GM18499 (cell line): ENCODE measurements around the gene CEPT1.

ENCODE experiments used
- ATAC-seq: cut with Tn5 transposase; IDR thresholded peaks from one replicate; pipeline ENCODE4 v1.9.1; 2021; ENCODE audit warnings: moderate number of reproducible peaks; ENCODE audit not compliant: insufficient read depth, unreplicated experiment

CEPT1 gene

DNA sequence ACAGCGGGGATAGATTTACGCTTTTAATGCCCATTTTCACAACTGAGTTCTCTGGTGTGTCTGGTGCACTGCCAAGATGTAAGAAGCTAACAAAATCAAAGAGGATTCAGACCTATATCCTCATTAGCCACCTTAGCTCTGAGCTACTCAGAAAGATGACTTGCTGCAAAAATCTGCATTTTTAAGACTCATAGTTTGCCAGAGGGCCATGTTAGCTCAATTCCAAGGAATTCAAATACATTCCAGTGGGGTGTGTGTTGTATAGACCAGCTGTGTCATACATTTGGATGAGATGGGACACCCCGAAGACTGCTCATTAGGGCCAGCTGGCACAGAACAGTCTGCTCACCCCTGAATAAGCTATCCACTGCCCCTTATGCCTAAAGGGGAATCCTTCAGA lies 51.5 kb downstream of the CEPT1 start:
- no peak for ATAC-seq

- ATAC-seq, result no peak
Observed at GRCh38 chr1:111192074-111192473, 52.1 kb downstream of the CEPT1 start.

GRCh38 chr1:111192658-111193519 lies 52.9 kb downstream of the CEPT1 start:
- ATAC-seq, result no peak

DNA sequence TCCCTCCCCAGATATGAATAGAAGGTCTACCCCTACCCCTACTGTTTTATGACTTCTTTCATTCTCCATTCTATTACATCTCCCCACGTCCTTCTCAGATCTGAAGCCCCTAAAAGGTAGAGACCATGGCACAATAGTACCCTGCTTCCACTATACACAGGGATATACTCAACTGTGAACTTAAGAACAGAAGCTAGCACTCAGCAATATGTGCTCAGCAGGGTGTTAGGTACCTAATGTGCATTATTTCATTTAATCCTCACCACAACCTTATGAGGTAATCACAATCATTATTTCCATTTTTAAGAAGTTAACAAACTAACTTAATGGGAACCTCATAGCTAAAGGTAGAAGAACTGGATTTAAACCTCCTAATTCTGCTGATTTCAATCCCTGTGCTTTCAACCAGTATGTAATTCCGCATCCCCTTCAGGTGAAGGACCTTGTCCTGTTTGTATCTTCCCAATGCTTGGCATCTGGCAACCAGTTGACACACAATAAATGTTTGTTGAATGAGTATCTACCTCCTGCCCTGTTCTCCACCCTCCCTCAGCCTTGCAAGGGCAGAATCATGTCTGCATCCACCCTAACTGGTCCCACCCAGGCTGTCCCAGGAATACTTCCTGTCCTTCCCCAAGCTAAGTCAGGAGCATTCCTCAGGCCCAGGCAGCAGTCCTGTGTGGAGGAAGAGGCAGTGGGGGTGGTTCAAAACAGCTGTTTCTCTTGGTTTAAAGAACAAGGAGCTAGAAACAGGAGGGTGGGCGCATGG lies 53.9 kb downstream of the CEPT1 start:
- no peak for ATAC-seq

- ATAC-seq, result no peak
Observed at GRCh38 chr1:111195002-111195684, 55.1 kb downstream of the CEPT1 start.

GRCh38 chr1:111196213-111196612 lies 56.2 kb downstream of the CEPT1 start:
- no peak for ATAC-seq

DNA sequence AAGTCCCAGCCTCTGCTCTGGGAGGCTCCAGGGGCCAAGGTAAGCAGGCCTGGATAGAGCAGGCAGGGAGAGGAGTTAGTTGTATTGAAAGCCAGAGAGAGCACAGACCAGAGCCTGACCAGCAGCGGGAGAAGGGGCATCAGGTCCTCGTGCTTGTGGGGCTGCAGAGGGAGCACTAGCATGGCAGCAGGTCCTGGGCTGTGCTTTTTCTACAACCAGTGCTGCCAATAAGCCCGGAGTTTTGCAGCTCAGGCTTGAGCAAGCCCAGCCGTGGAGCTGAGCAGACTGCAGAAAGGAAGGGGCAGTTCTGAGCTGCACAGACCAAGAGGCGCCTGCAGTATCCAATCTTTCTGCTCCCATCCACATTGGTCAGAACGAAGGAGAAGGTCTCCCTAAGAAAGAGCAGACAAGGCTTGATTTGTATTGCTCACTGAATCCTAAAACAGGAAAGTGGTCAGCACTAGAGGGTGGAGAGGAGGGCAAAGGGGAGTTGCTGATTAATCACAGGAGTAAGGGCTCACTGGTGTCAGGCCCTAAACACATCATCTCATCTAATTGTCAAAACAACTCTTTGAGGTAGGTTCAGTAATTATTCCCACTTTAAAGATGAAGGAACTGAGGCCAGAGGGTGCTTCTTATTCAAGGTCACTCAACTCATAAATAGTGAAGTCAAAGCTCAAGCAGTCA lies 57.7 kb downstream of the CEPT1 start:
- no peak for ATAC-seq

GRCh38 chr1:111198836-111199235 lies 58.8 kb downstream of the CEPT1 start:
- no peak for ATAC-seq

- ATAC-seq, result no peak
Observed at GRCh38 chr1:111199329-111199728, 59.3 kb downstream of the CEPT1 start.

DNA sequence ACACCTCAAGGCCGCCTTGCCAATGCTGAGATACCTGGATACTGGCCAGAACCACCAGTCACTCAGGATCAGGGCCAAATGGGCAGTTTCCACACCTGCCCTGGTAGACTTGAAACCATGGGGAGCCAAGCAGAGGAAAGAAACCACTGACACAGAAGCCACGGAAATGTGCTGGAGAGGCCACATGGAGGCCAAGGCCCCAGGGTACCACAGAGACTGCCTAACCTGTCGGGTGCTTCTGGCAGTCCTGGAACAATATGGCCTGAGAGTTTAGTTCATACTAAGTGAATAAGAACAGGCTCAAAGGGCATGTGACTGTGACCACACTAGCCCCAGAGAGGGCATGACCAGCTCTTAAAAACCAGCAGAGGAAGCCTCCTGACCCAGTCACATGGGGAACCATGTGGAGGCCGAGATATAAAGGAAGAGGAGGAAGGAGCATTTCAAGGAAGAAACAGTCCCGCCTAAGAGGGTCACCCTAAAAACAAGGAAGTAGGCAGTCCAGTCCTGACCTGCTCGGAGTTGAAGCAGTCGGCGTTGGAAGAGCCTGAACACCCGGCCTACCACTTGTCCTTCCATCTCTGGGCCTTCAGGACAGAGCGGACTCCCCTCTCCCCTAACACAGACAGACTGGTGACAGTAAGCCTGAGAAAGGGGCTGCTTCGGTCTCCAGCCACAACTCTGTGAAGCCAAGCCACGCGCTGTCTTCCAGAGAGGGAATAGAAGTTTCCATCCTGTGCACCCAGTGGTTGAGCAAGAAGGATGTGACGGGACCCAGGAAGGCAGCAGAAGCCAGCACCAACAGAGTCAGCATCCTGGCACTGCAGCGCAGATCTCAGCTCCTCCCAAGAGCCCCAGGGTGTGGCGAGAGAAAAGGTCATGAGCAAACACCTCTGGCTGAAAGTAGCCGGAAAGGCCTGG lies 60.1 kb downstream of the CEPT1 start, which contains the start of gene DENND2D:
Gene DENND2D, minus strand, starts transcription at position 766 of the 921 bp plus-strand sequence. Its CDS starts 187 bp downstream, at position 579.
- ATAC-seq, result no peak

GRCh38 chr1:111200802-111201161 lies 60.8 kb downstream of the CEPT1 start:
- ATAC-seq, result no peak

DNA sequence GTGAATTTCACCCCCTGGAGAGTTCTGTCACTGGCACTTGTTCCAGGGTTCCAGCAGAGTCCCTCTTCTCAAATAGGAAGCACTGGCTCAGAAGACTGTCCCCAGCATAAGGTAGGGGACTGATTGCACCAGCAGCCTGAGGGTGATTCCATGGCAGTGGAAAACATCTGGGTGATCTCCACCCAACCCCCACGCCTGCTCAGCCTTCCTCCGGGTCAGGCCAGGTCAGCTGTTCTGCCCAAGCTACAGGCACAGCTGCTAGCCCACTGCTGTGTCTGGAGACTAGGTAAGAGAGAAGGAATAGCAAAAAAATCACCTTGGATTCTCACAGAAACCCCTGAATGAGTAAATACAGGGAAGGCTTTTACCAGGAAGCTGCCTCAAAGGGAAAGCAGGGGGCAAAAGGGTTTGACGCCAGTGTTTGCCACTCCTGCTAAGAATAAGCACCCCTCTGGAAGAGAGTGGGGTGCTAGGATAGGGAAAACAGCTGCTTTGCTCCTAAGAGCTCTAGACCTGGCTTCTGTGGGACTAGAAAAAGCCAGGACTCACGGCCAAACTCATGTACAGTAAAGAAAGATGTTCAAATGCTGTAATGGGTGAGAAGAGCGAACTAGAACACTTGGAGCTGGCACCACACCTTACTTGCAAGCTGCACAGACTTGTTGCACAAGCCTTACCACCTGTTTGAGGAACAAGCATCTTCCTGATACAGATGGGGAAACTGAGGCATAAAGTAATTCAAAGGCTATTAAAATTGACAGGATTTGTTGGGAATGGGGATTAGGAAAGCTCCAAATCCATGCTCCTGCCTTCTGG lies 61.5 kb downstream of the CEPT1 start:
- ATAC-seq, result no peak

GRCh38 chr1:111202366-111202706 lies 62.3 kb downstream of the CEPT1 start:
- ATAC-seq, result no peak

DNA sequence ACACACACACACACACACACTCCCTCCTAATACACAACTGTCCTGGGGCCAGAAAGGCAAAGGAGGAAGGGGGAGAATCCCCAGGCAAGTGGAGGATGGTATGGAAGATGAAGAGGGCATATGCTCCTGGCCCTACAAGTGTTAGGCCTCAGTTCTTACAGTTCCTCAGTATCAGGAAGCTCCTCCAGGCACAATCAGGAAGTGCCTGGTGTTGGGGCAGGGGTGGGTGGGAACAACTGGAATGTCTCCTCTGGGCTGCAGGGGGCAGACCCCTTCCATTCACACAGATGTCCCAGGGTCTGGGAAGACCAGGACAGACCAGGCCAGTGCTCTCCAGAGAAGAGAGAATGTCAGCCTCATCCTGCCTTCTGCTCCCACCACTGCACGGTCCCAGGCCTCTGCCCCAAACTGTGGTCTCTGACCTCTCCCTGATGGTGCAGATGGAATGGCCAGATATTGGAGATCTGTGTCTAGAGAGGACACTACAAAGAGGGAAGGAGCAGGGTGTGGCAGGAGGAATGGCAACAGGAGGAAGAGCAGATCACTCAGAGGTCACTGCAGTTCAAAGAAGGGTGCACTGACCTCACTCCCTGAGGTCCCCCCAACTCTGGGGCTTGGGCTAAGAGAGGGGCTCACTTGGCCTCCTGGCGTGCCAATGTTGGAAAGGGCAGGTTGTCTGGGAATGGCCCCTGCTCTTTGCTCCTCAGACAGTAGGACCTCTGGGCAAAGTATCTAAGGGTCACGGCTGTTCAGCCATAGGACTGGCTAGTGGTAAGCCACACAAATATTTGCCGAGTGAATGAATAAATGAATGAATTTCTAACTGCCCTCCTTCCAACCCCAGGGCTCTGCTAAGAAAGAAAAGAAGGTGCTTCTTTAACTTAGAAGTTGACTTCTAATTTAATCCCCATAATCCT lies 62.9 kb downstream of the CEPT1 start:
- no peak for ATAC-seq

DNA sequence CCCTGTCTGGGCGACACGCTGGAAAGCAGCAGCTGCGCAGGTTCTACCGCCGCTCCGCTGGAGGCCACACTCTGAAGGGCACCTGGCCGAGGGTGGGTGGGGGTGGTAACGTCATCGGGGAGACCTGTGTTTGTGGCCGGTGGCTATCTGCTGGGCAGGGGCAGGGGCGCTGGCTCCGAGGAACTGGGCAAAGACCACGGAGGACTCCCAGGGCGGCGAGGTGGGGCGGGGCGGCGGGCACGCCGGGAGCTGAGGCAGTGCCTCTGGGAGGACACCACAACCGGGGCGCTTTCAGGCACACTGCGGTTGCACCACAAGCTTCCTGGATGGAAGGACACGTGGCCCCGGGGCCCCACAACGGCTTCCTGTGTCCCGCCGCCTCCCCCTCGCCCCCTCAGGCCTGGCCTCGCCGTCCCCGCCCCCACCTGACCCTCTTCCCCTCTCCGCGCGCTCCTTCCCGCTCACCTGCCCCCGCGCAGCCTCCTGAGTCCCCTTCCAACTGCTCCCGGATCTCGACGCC lies 63.7 kb downstream of the CEPT1 start:
- ATAC-seq, result no peak

DNA sequence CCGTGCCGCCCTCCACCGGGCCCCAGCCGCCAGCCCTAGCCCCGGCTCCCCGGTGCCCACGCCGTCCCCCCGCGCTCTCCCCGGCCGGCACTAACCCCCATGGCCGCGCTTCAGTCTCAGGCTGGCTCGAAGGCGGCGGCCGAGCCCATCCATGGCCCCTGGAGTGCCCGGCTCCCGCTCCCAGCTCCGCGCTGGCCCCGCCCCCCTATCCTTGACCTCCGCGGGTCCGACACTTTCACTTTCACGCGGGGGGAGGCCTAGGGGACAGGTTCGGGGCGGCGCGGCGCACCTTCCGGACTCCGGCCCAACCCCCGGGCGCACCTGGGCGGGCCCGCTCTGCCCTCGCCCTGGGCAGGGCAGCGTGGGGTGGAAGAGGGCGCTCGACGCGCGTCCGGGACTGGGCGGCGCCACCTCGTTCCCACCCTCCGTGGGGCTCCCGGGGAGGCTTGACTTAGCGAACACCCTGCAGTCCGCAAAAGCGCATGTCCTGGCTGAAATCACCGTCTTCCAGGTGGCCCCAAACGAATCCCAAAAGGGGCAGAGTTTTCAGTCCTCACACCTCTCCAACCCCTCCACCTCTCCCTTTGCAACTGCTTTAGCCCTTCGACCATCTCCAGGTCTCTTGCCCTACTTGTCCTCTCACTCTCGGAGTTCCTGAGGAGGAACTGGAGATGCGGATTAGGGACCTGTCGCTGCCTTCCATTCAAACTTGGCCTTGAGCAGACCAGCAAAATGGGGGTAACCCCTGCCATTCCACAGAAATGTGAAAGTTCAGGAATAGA lies 64.4 kb downstream of the CEPT1 start:
- no peak for ATAC-seq
